ENCODE data around the gene CNOT2.

- TF ChIP-seq, protein P1, sequence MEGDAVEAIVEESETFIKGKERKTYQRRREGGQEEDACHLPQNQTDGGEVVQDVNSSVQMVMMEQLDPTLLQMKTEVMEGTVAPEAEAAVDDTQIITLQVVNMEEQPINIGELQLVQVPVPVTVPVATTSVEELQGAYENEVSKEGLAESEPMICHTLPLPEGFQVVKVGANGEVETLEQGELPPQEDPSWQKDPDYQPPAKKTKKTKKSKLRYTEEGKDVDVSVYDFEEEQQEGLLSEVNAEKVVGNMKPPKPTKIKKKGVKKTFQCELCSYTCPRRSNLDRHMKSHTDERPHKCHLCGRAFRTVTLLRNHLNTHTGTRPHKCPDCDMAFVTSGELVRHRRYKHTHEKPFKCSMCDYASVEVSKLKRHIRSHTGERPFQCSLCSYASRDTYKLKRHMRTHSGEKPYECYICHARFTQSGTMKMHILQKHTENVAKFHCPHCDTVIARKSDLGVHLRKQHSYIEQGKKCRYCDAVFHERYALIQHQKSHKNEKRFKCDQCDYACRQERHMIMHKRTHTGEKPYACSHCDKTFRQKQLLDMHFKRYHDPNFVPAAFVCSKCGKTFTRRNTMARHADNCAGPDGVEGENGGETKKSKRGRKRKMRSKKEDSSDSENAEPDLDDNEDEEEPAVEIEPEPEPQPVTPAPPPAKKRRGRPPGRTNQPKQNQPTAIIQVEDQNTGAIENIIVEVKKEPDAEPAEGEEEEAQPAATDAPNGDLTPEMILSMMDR (conservative IDR thresholded peaks at IDR 0.05; ENCODE audit: low read depth, low read length): no peak
- no peak for TF ChIP-seq EZH2 (IDR thresholded peaks at IDR 0.05; ENCODE audit: low read length, unreplicated experiment)
Observed at GRCh38 chr12:70330158-70330557, 86.9 kb downstream of the CNOT2 start.
